HG03139 (cell line): Measurements from ENCODE around the gene PTGIR.
A peak's percentile ranks its signal among the peaks of the same experiment; 100 is the strongest.

ENCODE experiments used
- ATAC-seq: cut with Tn5 transposase; IDR thresholded peaks from one replicate; pipeline ENCODE4 v1.9.1; 2021; ENCODE audit not compliant: unreplicated experiment

The PTGIR gene

GRCh38 chr19:46601318-46602224 is 23.3 kb downstream of the PTGIR start, which contains the start of gene CALM3:
Gene CALM3 (plus strand): TSS chr19:46601330. CDS start chr19:46601435, 105 bp downstream.
- no peak for ATAC-seq

- peak; percentile 74 for ATAC-seq
These were observed 24.2 kb downstream of the PTGIR start for GRCh38 chr19:46600384-46601317.

- no peak for ATAC-seq
These were observed 25.0 kb downstream of the PTGIR start for GRCh38 chr19:46599716-46600373.

GRCh38 chr19:46598372-46598917 is 26.4 kb downstream of the PTGIR start:
- ATAC-seq, result no peak

GRCh38 chr19:46596008-46596407 is 28.9 kb downstream of the PTGIR start:
- ATAC-seq, result no peak

- ATAC-seq, result no peak
These were observed 33.0 kb downstream of the PTGIR start for GRCh38 chr19:46591870-46592269.

GRCh38 chr19:46591254-46591653 is 33.6 kb downstream of the PTGIR start:
- no peak for ATAC-seq

GRCh38 chr19:46587861-46588260 is 37.0 kb downstream of the PTGIR start:
- ATAC-seq, result no peak

- no peak for ATAC-seq
These were observed 38.6 kb downstream of the PTGIR start for GRCh38 chr19:46586294-46586693.

- no peak for ATAC-seq
These were observed 39.4 kb downstream of the PTGIR start for GRCh38 chr19:46585539-46585938.

GRCh38 chr19:46580247-46580646 is 44.6 kb downstream of the PTGIR start:
- ATAC-seq, result no peak

- no peak for ATAC-seq
These were observed 45.5 kb downstream of the PTGIR start for GRCh38 chr19:46579361-46579879.

- ATAC-seq, result no peak
These were observed 46.4 kb downstream of the PTGIR start for GRCh38 chr19:46578450-46578849.

- no peak for ATAC-seq
These were observed 50.4 kb downstream of the PTGIR start for GRCh38 chr19:46574533-46574932.

GRCh38 chr19:46573679-46574498 is 51.0 kb downstream of the PTGIR start:
- ATAC-seq, result no peak

- ATAC-seq, result no peak
These were observed 53.4 kb downstream of the PTGIR start for GRCh38 chr19:46571495-46571894.
